ENCODE measurements around the gene ZNF92.
"Not testable (repeated sequence)": the region's sequence is repeated elsewhere in the genome, so short reads cannot be mapped to it uniquely, and the experiment has no call there.

ZNF92 gene

DNA sequence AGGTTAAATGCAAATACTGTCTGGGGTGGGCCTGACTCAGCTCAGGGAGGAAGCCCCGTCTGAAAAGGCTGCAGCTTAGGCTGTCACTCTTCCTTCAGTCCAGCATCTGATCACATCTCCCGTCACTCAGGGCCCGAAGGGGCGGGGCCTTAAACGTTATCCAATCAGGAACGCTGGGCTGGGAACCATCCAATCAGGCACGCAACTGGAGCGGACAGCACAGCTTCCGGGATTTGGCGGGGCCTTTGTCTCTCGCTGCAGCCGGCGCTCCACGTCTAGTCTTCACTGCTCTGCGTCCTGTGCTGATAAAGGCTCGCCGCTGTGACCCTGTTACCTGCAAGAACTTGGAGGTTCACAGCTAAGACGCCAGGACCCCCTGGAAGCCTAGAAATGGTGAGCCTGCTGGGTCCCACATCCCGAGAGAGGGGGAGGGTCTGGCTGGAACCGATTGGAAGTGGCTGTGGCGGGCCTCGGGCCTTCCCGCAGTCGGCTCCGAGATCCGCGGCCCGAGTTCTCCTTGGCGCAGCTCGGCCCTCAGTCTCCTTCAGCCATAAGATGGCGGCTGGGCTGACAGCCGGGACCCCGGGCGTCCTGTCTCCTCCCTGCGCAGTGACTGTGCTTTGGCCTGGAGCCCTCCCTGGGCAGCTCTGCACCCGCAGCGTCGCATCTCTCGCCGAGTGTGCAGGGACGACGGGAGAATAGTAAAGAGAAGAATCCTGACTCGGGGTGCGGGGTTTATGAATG is at the start of gene ZNF92:
ZNF92 (plus strand) TSS at position 248 of the 744 bp plus-strand sequence; CDS start at position 391, 143 bp downstream.
- DNase-seq (ENCODE audit: low read depth in 2 of 2) = peak; percentile 91 to 93

- no peak for DNase-seq (ENCODE audit: low read depth in 2 of 2)
Measured at GRCh38 chr7:65325793-65326432, 47.7 kb upstream of the ZNF92 start.

GRCh38 chr7:65338346-65338745 is 35.3 kb upstream of the ZNF92 start:
- no peak for DNase-seq (ENCODE audit: low read depth in 2 of 2)

GRCh38 chr7:65339257-65339656 is 34.4 kb upstream of the ZNF92 start:
- no peak for DNase-seq (ENCODE audit: low read depth in 2 of 2)

GRCh38 chr7:65342723-65343629 is 30.7 kb upstream of the ZNF92 start:
- DNase-seq (ENCODE audit: low read depth in 2 of 2) = no peak

DNA sequence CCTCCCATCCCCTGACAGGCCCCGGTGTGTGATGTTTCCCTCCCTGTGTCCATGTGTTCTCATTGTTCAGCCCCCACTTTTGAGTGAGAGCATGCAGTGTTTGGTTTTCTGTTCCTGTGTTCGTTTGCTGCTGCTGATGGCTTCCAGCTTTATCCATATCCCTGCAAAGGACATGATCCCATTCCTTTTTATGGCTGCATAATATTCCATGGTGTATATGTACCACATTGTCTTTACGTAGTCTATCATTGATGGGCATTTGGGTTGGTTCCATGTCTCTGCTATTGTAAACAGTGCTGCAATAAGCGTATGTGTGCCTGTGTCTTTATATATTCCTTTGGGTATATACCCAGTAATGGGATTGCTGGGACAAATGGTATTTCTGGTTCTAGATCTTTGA is 29.1 kb upstream of the ZNF92 start:
- not testable (repeated sequence) for DNase-seq (ENCODE audit: low read depth in 2 of 2)

- DNase-seq (ENCODE audit: low read depth in 2 of 2) = no peak
Measured at GRCh38 chr7:65354263-65354662, 19.4 kb upstream of the ZNF92 start.

DNA sequence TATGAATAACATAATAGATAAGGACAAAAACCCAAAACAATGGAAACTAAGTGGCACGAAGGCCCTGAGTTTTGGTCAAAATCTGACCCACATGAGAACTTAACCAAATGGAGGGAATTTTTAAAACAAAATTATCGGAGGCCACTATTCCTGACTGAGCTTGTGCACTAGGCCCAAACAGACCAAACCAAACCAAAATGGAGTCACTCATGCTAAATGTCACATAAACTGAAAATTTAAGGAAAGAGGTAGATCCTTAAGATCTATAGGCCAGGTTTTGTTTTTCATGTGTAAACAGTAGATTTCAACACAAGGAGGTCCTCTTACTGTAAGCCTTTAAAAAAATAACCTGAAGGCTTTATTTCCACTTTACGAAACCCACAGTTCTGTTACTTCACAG is 3.8 kb upstream of the ZNF92 start:
- DNase-seq (ENCODE audit: low read depth in 2 of 2) = no peak

- DNase-seq (ENCODE audit: low read depth in 2 of 2) = no peak
Measured at GRCh38 chr7:65371468-65371867, 2.2 kb upstream of the ZNF92 start.

DNA sequence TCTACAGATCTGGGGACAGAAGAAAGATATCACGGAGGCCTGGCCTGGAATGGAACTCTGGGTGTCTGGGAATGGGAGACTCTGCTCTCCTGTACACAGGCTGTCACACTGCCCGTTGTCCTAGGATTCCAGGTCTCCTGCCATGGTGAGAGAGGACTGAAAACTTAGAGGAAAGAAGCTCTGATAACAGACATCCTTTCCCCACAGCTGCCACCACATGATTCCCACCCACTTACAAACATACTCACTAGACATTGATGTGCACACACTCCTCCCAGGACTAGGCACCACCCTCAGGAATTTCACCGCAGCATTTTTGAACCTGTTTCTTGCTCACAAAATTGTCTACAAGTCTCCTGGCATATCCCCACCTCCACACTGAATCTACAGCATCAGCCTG is 5.7 kb downstream of the ZNF92 start:
- DNase-seq (ENCODE audit: low read depth in 2 of 2) = no peak

GRCh38 chr7:65381742-65382141 is 8.1 kb downstream of the ZNF92 start:
- DNase-seq (ENCODE audit: low read depth in 2 of 2) = no peak

GRCh38 chr7:65382452-65382851 is 8.8 kb downstream of the ZNF92 start:
- no peak for DNase-seq (ENCODE audit: low read depth in 2 of 2)

GRCh38 chr7:65387891-65388290 is 14.2 kb downstream of the ZNF92 start:
- no peak for DNase-seq (ENCODE audit: low read depth in 2 of 2)

DNA sequence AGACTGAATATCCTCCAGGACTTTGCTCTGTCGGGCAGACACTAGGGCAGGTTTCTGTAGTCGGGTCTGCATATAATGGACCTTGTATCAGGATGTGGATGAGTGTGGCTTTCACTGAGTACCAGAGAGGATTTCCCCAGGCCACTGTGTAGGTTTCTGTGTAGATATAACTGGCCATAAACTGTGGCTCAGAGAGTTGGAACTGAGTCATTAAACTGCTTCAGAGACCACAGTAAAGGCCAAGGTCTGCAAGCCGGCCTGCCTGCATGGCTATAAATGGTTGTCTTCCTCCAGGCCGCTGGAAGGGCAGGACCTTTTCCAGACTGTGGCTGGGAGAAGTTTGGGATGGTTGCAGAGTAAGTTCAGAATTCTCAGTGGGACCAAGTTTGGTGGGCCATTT is 16.9 kb downstream of the ZNF92 start:
- no peak for DNase-seq (ENCODE audit: low read depth in 2 of 2)

DNA sequence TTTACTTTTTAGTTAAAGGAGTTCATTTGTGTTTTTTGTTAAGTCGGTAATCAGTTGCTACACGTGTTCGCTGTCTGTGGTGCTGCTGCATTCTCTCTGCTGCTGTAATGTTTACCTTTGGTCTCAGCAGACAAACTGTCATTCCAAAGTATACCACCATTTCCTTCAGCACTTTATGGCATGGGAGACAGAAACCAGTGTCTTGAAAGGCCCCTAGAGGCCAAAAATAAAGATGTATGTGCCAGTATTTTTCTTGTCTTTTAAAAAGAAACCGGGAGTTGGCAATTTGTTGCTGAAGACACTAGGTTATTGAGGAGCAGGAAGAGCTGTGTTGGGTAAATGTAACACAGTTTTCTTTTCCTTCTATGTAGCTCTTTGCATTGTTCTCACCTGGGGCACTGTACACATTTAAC is 24.1 kb downstream of the ZNF92 start:
- DNase-seq (ENCODE audit: low read depth in 2 of 2) = no peak

DNA sequence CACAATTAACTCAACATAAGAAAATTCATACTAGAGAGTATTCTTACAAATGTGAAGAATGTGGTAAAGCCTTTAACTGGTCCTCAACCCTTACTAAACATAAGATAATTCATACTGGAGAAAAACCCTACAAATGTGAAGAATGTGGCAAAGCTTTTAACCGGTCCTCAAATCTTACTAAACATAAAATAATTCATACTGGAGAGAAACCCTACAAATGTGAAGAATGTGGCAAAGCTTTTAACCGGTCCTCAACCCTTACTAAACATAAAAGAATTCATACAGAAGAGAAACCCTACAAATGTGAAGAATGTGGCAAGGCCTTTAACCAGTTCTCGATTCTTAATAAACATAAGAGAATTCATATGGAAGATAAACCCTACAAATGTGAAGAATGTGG is 25.0 kb downstream of the ZNF92 start:
- not testable (repeated sequence) for DNase-seq (ENCODE audit: low read depth in 2 of 2)

DNA sequence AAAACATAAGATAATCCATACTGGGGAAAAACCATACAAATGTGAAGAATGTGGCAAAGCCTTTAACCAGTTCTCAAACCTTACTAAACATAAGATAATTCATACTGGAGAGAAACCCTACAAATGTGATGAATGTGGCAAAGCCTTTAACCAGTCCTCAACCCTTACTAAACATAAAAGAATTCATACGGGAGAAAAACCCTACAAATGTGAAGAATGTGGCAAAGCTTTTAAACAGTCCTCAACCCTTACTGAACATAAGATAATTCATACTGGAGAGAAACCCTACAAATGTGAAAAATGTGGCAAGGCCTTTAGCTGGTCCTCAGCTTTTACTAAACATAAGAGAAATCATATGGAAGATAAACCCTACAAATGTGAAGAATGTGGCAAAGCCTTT is 25.4 kb downstream of the ZNF92 start:
- not testable (repeated sequence) for DNase-seq (ENCODE audit: low read depth in 2 of 2)

- DNase-seq (ENCODE audit: low read depth in 2 of 2) = no peak
Measured at GRCh38 chr7:65404020-65404419, 30.4 kb downstream of the ZNF92 start.

DNA sequence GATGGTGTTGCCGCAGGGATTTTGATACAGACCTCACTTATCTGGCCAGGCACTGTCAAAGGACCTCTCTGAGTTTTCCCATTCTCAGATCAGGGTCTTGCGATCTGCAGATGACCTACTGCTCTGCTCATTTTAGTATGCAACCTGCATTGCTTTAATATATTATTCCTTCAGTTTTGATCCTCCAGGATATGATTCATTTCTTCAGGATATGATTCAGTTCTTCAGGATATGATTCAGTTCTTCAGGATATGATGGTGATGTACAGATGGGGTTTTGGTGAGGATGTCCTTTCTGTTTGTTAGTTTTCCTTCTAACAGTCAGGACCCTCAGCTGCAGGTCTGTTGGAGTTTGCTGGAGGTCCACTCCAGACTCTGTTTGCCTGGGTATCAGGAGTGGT is 33.1 kb downstream of the ZNF92 start:
- not testable (repeated sequence) for DNase-seq (ENCODE audit: low read depth in 2 of 2)

GRCh38 chr7:65409363-65409762 is 35.7 kb downstream of the ZNF92 start:
- no peak for DNase-seq (ENCODE audit: low read depth in 2 of 2)

- no peak for DNase-seq (ENCODE audit: low read depth in 2 of 2)
Measured at GRCh38 chr7:65411249-65411648, 37.6 kb downstream of the ZNF92 start.

- DNase-seq (ENCODE audit: low read depth in 2 of 2) = no peak
Measured at GRCh38 chr7:65422670-65423069, 49.0 kb downstream of the ZNF92 start.

All from stimulated activated CD8-positive, alpha-beta memory T cell treated with anti-CD3 and anti-CD28 coated beads, Interleukin-2, amount 100 ng/mL, for 1 hour (primary cell).